ENCODE data around the gene KCNQ1. TPM values are rescaled to one million over a fixed set of nuclear protein-coding genes. Genes with fewer than 3 reads are reported as not detected.
A peak's percentile ranks its signal among the peaks of the same experiment; 100 is the strongest.

The KCNQ1 gene
- total and polyA plus RNA-seq, 12 donors: 11.0 to 447 (median 320) TPM

- TF ChIP-seq POLR2A (IDR thresholded peaks at IDR 0.05) (peak in 1 of 2 donors; percentile 31), CTCF (IDR thresholded peaks at IDR 0.05) (no peak)
- H3K36me3 ChIP-seq (replicated peaks in 1 of 2): no peaks in the 10 kb centered on the region
- peaks cover 50 to 60% of the 10 kb centered on the region in 2 donors for H3K4me1 ChIP-seq (replicated peaks in 1 of 2)
- H3K4me3 ChIP-seq: no peak overlapping the region
- DNase-seq: peak in 6 of 7 donors; percentile 54 to 73 (median 72)
- H3K9me3 ChIP-seq (replicated peaks in 1 of 3): no peaks in the 10 kb centered on the region
- whole genome bisulfite sequencing, 4 donors: 54 to 83% (median 64%) methylated on average over 1 to 27 of the region's 27 CpGs
- intact Hi-C loops (cut with DNase I): no loop called here
- peak overlapping the region; percentile 77 to 99 (median 94) for H3K27ac ChIP-seq
- H3K27me3 ChIP-seq: no peaks in the 10 kb centered on the region
Measured at GRCh38 chr11:2561696-2562581, 117.1 kb downstream of the KCNQ1 start.

GRCh38 chr11:2562890-2563212, 118.0 kb downstream of the KCNQ1 start:
- no peaks in the 10 kb centered on the region for H3K9me3 ChIP-seq (replicated peaks in 1 of 3)
- no peaks in the 10 kb centered on the region for H3K27me3 ChIP-seq
- 44 to 62% (median 49%) methylated on average over 6 of the region's 6 CpGs for WGBS, 4 donors
- no peaks in the 10 kb centered on the region for H3K36me3 ChIP-seq (replicated peaks in 1 of 2)
- H3K4me1 ChIP-seq (replicated peaks in 1 of 2): peaks cover 50 to 63% of the 10 kb centered on the region in 2 donors
- no peak overlapping the region for H3K4me3 ChIP-seq
- DNase-seq: no peak
- intact Hi-C loops (cut with DNase I): no loop called here
- TF ChIP-seq POLR2A (IDR thresholded peaks at IDR 0.05) (no peak), CTCF (IDR thresholded peaks at IDR 0.05) (no peak)
- H3K27ac ChIP-seq: peak overlapping the region; percentile 77 to 99 (median 94)

DNA sequence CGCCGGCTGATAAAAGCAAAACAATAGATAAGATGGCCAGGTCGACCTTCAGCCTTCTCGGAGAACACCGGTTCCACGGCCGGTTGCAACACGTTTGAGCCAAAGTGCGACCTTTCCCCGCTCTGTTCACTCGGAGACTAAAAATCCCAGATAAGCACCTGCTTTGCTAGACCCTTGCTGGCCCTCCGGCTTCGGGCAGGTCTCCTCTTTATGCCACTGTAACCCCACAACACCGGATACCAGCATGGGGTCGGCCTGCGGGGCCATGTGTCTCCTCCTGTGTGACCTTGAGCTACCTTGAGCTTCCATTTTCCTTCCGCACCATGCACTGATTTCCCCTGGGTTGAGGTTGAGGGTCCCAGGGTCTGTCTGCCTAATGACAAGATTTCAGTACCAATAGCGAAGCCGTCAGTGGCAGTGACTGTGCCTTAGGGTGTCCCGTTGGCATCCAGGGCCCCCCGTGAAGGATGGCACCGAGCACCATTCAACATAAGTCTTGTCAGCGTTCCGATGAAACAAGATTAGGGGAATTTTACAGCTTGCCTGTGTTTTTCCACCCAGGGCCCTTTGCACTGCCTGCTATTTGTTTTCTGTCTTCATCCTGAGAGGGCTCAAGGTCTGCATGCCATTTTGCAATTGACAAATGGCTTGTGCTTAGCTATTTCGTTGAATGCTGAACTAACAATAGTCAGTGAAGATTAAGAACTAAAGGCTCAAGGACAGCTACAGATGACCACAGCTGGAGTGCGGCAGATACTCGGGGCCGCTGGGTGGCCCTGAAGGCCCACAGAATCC, 118.6 kb downstream of the KCNQ1 start:
- peak in 2 of 6 experiments; percentile 18 to 43 for TF ChIP-seq CTCF (IDR thresholded peaks at IDR 0.05)
- TF ChIP-seq POLR2A (IDR thresholded peaks at IDR 0.05): peak in 1 of 2 donors; percentile 31
- Histone ChIP-seq H3K4me1 (replicated peaks in 1 of 2) (peaks cover 50 to 64% of the 10 kb centered on the region in 2 donors), H3K9me3 (replicated peaks in 1 of 3) (no peaks in the 10 kb centered on the region), H3K4me3 (no peak overlapping the region), H3K27ac (peak overlapping the region; percentile 80 to 99 (median 94)), H3K36me3 (replicated peaks in 1 of 2) (no peaks in the 10 kb centered on the region), H3K27me3 (no peaks in the 10 kb centered on the region)
- intact Hi-C loops (cut with DNase I): no loop called here
- peak; percentile 71 to 91 (median 88) for DNase-seq
- WGBS, 4 donors: 49 to 61% (median 52%) methylated on average over 27 to 28 of the region's 28 CpGs

GRCh38 chr11:2564008-2564530, 119.3 kb downstream of the KCNQ1 start:
- 37 to 52% (median 46%) methylated on average over 14 of the region's 14 CpGs for WGBS, 4 donors
- intact Hi-C loops (cut with DNase I): no loop called here

More at GRCh38 chr11:2564008-2564530, 119.3 kb downstream of the KCNQ1 start:
- Histone ChIP-seq H3K9me3 (replicated peaks in 1 of 3) (no peaks in the 10 kb centered on the region), H3K4me1 (replicated peaks in 1 of 2) (peaks cover 50 to 65% of the 10 kb centered on the region in 2 donors), H3K27ac (peak overlapping the region; percentile 80 to 99 (median 94)), H3K27me3 (no peaks in the 10 kb centered on the region), H3K4me3 (no peak overlapping the region), H3K36me3 (replicated peaks in 1 of 2) (no peaks in the 10 kb centered on the region)
- DNase-seq: peak in 6 of 7 donors; percentile 56 to 84 (median 76)
- TF ChIP-seq POLR2A (IDR thresholded peaks at IDR 0.05) (no peak), CTCF (IDR thresholded peaks at IDR 0.05) (peak in 3 of 6 experiments; percentile 25 to 50 (median 49))

All from adrenal gland (tissue), 12 donors.